GM18867 (cell line): ENCODE data around the gene LDHAL6B.
A peak's percentile ranks its signal among the peaks of the same experiment; 100 is the strongest.

ENCODE experiments used
- ATAC-seq: cut with Tn5 transposase; IDR thresholded peaks from one replicate; pipeline ENCODE4 v1.9.1; 2021; ENCODE audit warnings: mild to moderate bottlenecking, moderate library complexity; ENCODE audit not compliant: unreplicated experiment

LDHAL6B gene

DNA sequence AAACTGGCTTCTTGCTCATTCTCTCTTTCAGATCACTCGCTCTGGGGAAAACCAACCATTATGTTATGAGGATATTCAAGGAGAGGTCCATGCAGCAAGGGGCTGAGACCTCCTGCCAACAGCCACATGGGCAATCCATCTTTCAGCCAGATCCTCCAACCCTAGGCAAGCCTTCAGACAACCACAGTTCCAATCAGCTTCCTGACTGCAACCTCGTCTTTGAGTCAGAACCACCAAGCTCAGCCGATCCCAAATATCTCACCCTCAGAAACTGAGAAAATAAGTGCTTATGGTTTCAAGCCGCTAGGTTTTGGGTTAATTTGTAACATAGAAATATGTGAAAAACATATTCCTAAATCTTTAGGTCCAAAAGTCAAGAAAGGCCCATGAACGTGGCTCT is 10.3 kb downstream of the LDHAL6B start:
- no peak for ATAC-seq

GRCh38 chr15:59217876-59218498 is 11.3 kb downstream of the LDHAL6B start:
- ATAC-seq, result no peak

DNA sequence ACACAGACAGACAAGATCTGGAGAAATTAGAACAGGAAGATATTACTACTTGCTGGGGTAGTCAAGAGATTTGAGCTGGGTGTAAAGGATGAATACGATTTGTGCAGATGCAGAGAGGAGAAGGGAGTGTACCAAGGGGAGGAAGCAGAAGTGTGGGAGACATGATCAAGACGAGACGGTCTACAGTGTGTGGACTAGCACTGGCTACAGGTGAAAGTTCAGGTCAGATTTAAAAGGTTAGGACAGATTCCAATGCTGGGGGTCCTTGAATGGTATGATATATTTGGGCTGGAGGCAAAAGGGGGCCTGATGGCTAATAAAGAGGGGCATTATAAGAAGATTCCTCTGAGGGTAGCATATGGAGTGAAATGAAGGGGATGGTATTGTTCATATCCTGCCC is 12.1 kb downstream of the LDHAL6B start:
- ATAC-seq, result no peak

- ATAC-seq, result no peak
Observed at GRCh38 chr15:59221511-59222505, 15.2 kb downstream of the LDHAL6B start.

DNA sequence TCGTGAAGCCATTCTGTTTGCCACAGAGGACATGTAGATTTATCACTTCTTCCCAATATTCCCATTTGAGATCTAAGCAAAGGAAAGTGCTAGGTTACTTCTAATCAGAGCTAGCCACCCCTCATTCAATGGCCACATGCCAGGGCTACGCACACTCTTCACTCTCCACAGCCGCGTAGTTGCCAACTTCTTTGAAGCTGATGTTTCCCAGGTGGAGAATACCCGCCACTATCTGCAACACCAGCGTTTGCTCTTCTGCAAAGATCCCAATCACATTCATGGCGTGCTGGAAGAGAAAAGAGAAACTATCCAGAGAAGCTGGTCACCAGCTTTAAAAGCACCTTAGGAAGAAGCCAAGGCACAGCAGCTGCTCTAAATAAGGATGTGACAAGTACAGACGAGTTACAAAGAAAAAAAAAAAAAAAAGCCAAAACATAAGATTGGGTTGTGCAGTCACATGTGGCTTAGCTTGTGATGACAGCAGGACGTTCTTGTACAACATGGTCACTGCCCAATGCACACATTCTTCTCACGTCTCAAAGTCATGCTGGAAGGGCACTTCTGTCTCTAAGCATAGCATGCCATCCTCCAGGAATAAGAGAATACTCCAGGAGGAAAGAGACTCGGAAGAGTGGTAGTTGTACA is 16.4 kb downstream of the LDHAL6B start:
- no peak for ATAC-seq

DNA sequence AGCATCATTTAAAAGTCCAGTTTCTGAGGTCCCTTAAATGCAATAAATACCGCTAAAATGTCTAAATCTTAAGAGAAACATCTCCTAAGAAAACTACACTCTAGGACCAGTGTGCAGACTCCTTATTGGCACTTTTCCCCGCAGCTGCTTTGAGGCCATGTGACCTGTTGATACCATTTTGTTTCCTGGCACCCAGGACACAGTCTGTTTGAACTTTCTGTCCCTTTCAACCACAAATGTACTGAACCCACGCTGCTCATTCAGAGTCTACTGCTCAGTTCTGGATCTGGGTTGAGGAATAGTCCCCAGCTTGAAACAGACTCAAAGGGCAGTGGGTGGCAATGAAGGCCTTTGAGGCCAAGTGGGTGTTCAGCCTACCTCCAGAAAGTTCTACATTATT is 17.1 kb downstream of the LDHAL6B start:
- no peak for ATAC-seq

- no peak for ATAC-seq
Observed at GRCh38 chr15:59224474-59224873, 17.8 kb downstream of the LDHAL6B start.

DNA sequence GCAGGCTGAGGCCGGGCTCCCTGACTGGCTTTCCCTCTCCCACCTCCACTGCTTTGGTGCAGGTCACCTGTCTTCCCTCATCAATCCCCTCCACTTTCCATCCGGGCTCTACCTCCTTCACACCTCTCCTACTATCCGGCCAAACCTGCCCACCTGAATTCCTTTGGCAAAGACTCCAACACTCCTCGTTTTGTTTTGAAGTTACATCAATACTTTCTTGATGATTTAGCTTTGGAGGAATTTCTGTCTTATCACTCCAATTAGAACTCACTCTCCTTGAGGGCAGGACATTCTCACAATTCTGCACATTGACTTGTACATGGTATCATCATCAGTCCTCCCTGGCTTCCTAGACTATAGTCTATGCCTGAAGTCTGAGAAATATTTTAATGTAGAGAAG is 20.4 kb downstream of the LDHAL6B start:
- no peak for ATAC-seq

DNA sequence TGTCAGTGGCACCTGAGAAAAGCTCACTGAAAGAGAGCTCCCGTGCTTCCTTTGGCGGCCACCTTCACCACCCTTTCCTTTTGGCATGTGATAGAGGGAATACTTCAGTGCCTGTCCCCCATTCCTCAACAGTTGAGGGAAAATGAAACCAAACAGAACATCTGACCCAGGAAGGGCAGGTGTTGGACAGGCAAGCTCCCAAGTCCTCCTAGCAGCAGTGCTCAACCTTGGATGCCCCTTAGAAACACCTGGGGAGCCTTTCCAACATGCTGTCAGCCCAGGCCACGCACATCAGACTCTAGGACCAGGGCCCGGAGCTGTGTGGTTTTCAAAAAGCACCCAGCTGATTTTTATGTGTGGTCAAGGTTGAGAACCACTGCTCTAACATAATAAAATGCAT is 22.4 kb downstream of the LDHAL6B start:
- no peak for ATAC-seq

- ATAC-seq, result no peak
Observed at GRCh38 chr15:59229453-59229852, 22.8 kb downstream of the LDHAL6B start.

DNA sequence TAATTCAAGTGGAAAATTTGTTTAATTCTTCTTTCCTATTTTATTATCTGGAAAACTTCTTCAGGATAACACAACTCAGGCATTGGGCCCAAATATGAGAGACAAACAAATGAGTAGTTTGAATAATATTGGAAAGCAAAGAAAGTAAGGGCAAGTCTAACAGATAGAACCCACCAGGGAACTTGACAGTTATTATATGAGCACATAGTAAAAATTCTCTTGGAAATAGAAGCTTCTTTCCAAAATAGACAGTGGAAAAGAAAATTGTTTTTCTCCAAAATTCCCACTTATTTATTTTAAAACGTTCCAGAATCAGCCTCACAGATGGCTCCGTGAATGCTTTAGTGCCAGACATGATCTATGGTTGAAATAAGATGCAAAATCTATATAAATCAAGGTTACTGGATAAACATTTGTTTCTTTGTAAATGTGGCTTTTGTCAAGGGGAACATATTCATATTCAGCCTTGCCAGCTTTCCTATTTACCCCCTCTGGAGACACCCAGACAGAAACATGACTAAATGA is 23.9 kb downstream of the LDHAL6B start:
- ATAC-seq, result no peak

GRCh38 chr15:59232476-59232875 is 25.8 kb downstream of the LDHAL6B start:
- no peak for ATAC-seq

- ATAC-seq, result no peak
Observed at GRCh38 chr15:59236394-59236793, 29.8 kb downstream of the LDHAL6B start.

- ATAC-seq, result peak; percentile 62
Observed at GRCh38 chr15:59237119-59237855, 30.6 kb downstream of the LDHAL6B start.

DNA sequence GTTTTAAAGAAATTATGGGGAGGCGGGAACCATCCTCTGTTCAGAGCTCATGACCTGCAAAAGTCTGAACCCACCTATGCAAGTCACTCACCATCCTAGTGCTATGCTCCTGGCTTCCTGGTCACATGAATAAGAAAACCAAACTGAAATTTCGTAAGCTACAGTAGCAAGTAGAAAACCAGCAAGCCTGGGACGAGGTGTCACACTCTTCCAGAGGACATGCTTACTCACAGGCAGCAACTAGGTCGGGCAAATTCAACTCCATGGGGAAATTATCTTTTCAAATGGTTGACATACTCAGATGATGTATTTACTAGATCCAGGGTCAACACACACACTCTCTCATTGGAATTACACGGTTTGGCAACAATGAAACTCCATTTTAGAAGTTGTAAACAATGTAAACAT is 31.3 kb downstream of the LDHAL6B start:
- ATAC-seq, result peak; percentile 36

DNA sequence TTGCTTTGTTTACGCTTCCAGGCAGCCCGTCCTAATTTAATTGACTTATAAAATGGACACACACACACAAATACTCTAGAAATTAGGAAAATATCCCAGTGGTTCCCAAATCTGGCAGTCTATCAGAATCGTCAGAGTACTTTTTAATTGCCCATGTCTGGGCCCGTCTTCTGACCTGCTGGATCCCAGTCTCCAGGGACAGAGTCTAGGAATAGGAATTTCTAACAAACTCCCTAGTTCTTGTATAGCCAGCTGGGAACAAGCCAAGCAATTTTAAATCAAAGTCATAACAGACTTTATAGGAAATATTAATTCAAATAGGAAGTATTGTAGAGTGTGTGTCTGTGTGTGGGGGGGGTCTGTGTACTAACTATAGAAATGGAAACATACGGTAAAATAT is 33.4 kb downstream of the LDHAL6B start:
- no peak for ATAC-seq

DNA sequence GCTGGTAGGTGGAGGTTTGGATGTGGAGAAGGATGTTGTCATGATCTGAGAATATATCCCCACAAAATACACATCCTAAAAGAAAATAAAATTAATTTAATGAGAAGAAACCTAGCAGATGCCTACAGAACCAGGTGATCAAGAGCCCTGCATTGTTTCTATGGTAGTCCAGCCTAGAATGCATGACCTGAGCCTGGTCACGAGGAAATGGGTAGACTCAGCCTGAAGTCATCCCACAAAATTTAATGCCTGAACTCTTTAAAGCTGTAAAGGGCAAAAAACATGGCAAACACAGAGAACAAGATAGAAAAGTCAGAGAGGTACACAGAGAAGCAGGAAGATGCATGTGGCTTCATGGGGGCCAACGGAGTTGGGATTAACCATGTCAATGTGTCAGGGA is 36.0 kb downstream of the LDHAL6B start:
- no peak for ATAC-seq

DNA sequence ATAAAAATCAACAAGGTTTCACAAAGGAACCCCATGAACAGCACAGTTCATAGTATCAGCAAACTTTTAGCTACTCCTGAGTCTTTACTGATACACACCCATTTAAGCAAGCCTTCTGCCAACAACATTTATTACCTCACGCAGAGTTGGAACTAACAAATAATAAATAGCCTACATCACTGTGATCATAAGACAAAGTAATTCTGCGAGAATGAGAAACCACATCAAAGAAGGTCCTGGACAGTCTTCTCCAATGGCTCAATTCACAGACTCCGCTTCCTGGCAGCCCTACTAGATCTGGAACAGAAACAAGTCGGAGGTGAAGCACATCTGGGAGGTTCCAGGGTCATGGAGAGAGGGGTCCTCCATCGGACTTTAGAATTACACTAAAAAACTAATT is 37.0 kb downstream of the LDHAL6B start:
- ATAC-seq, result no peak

- ATAC-seq, result peak; percentile 78
Observed at GRCh38 chr15:59244337-59244736, 37.7 kb downstream of the LDHAL6B start.

- ATAC-seq, result no peak
Observed at GRCh38 chr15:59245559-59245958, 38.9 kb downstream of the LDHAL6B start.

GRCh38 chr15:59247364-59247763 is 40.7 kb downstream of the LDHAL6B start:
- no peak for ATAC-seq
